Duodenal mucosa (tissue), 2 donors: ENCODE measurements around the gene HNRNPK.

ENCODE experiments used
- H3K27ac ChIP-seq: one replicate; pipeline ENCODE4 v1.7.0; 2013; ENCODE audit warnings: low read depth, low read length
- H3K27me3 ChIP-seq, 2 donors: one replicate each; pipeline ENCODE4 v1.7.0; 2013; ENCODE audit warnings: low read length in 2 of 2, control low read depth in 1 of 2; ENCODE audit not compliant: insufficient read depth in 2 of 2, control insufficient read depth in 1 of 2
- H3K36me3 ChIP-seq, 2 donors: one replicate each; pipeline ENCODE4 v1.7.0; 2013; ENCODE audit warnings: low read length in 2 of 2, control low read depth in 1 of 2; ENCODE audit not compliant: insufficient read depth in 2 of 2, control insufficient read depth in 1 of 2
- H3K4me1 ChIP-seq, 2 donors: one replicate each; pipeline ENCODE4 v1.7.0; 2013; ENCODE audit warnings: low read length in 2 of 2, control low read depth in 1 of 2; ENCODE audit not compliant: insufficient read depth in 2 of 2, control insufficient read depth in 1 of 2
- H3K4me3 ChIP-seq, 2 donors: one replicate each; pipeline ENCODE4 v1.7.0; 2013; ENCODE audit warnings: low read length in 2 of 2, low read depth in 1 of 2
- H3K9ac ChIP-seq, 2 donors: one replicate each; pipeline ENCODE4 v1.7.0; 2013; ENCODE audit warnings: low read length in 2 of 2, low read depth in 1 of 2
- H3K9me3 ChIP-seq, 2 donors: one replicate each; pipeline ENCODE4 v1.7.0; 2013; ENCODE audit warnings: low read length in 2 of 2, control low read depth in 1 of 2; ENCODE audit not compliant: control insufficient read depth in 1 of 2

Gene HNRNPK

GRCh38 chr9:83979812-83980394, at the start of gene HNRNPK:
TSS of gene HNRNPK (minus strand) at chr9:83980215. CDS start at chr9:83978252, 1,963 bp downstream.
- Histone ChIP-seq H3K27me3 (no peaks in the 10 kb centered on the region), H3K4me1 (peaks cover 21 to 25% of the 10 kb centered on the region in 2 donors)

DNA sequence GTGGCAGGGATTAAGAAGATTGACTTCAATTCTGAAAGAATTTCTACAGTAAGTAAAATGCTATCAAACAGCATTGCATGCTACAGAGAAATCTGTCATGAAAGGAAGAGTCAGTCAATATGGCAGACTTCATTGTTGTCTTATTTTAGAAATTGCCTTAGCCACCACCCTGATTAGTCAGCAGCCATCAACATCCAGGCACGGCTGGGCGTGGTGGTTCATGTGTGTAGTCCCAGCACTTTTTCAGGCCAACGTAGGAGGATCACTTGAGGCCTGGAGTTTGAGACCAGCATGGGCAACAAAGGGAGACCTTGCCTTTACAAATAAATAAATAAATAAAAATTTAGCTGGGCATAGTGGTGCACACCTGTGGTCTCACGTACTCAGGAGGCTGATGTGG, 47.2 kb upstream of the HNRNPK start:
- Histone ChIP-seq H3K4me1 (no peaks in the 10 kb centered on the region), H3K27ac (no peak overlapping the region), H3K4me3 (no peak overlapping the region), H3K9me3 (no peaks in the 10 kb centered on the region), H3K36me3 (no peaks in the 10 kb centered on the region), H3K27me3 (no peaks in the 10 kb centered on the region), H3K9ac (no peak overlapping the region)

More at GRCh38 chr9:83979812-83980394, at the start of gene HNRNPK:
- peak within 1 kb of the TSS; percentile 98 to 100 for H3K4me3 ChIP-seq
- H3K9ac ChIP-seq: peak within 1 kb of the TSS; percentile 100
- peaks cover 15 to 27% of the 10 kb centered on the region in 2 donors for H3K36me3 ChIP-seq
- H3K9me3 ChIP-seq: no peaks in the 10 kb centered on the region
- H3K27ac ChIP-seq: peak within 1 kb of the TSS; percentile 99

DNA sequence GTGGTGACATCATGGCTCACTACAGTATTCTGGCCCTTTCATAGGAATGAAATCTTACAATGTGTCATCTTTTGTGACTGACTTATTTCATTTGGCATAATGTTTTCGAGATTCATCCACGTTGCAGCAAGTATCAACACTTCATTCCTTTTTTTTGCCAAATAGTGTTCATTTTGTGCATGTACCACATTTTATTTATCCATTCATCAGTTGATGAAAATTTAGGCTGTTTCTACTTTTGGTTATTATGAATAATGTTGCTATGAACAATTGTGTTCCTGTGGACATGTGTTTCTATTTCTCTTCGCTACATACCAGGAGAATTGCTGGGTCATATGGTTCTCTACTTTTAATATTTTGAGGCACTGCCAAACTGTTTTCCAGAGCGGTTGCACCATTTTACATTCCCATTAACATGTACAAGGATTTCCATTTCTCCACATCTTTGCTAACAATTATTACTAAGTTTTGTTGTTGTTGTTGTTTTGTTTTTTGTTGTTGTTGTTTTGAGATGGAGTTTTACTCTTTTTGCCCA, 44.1 kb upstream of the HNRNPK start:
- Histone ChIP-seq H3K4me3 (no peak overlapping the region), H3K27ac (no peak overlapping the region), H3K9me3 (no peaks in the 10 kb centered on the region), H3K4me1 (no peaks in the 10 kb centered on the region), H3K36me3 (no peaks in the 10 kb centered on the region), H3K9ac (no peak overlapping the region), H3K27me3 (no peaks in the 10 kb centered on the region)

GRCh38 chr9:84007662-84008061, 27.6 kb upstream of the HNRNPK start:
- Histone ChIP-seq H3K4me1 (peaks cover 0 to 10% of the 10 kb centered on the region in 2 donors), H3K27ac (no peak overlapping the region), H3K9me3 (no peaks in the 10 kb centered on the region), H3K9ac (no peak overlapping the region), H3K27me3 (no peaks in the 10 kb centered on the region), H3K36me3 (no peaks in the 10 kb centered on the region), H3K4me3 (no peak overlapping the region)

- Histone ChIP-seq H3K9me3 (no peaks in the 10 kb centered on the region), H3K4me1 (peaks cover 0 to 20% of the 10 kb centered on the region in 2 donors), H3K4me3 (no peak overlapping the region), H3K9ac (no peak overlapping the region), H3K27ac (no peak overlapping the region), H3K27me3 (no peaks in the 10 kb centered on the region), H3K36me3 (peaks cover 0 to 3% of the 10 kb centered on the region in 2 donors)
These were observed 23.2 kb upstream of the HNRNPK start for GRCh38 chr9:84003246-84003645.

DNA sequence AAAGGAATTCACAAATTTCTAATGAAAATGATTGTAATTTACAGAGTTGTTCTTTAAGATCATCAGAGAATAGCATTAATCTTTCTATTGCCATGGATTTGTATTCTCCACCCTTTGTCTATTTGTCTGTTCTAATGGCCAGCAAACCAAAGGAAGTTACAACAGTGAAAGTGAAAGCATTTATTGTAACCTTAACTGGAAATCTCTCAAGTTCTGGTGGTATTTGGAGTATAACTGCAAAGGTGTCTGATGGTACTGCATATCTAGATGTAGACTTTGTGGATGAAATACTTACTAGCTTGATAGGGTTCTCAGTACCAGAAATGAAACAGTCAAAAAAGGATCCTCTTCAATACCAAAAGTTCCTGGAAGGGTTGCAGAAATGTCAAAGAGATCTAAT, 22.3 kb upstream of the HNRNPK start:
- no peaks in the 10 kb centered on the region for H3K9me3 ChIP-seq
- H3K9ac ChIP-seq: no peak overlapping the region
- H3K27ac ChIP-seq: no peak overlapping the region
- H3K36me3 ChIP-seq: peaks cover 0 to 3% of the 10 kb centered on the region in 2 donors
- no peak overlapping the region for H3K4me3 ChIP-seq
- peaks cover 0 to 21% of the 10 kb centered on the region in 2 donors for H3K4me1 ChIP-seq
- no peaks in the 10 kb centered on the region for H3K27me3 ChIP-seq

DNA sequence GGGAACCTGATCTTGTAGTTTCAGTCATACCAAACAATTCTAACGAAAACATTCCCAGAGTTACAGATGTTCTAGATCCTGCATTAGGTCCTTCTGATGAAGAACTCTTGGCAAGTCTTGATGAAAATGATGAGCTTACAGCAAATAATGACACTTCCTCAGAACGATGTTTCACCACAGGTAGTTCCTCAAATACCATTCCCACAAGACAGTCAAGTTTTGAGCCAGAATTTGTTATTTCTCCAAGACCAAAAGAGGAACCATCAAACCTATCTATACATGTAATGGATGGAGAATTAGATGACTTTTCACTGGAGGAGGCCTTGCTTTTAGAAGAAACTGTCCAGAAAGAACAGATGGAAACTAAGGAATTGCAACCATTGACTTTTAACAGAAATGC, 21.6 kb upstream of the HNRNPK start:
- Histone ChIP-seq H3K27me3 (no peaks in the 10 kb centered on the region), H3K4me3 (no peak overlapping the region), H3K27ac (no peak overlapping the region), H3K9ac (no peak overlapping the region), H3K9me3 (no peaks in the 10 kb centered on the region), H3K4me1 (peaks cover 0 to 21% of the 10 kb centered on the region in 2 donors), H3K36me3 (peaks cover 0 to 3% of the 10 kb centered on the region in 2 donors)

- H3K27me3 ChIP-seq: no peaks in the 10 kb centered on the region
- H3K9ac ChIP-seq: no peak overlapping the region
- H3K9me3 ChIP-seq: no peaks in the 10 kb centered on the region
- H3K4me1 ChIP-seq: peaks cover 0 to 21% of the 10 kb centered on the region in 2 donors
- no peak overlapping the region for H3K4me3 ChIP-seq
- H3K36me3 ChIP-seq: peaks cover 0 to 3% of the 10 kb centered on the region in 2 donors
- H3K27ac ChIP-seq: no peak overlapping the region
These were observed 20.2 kb upstream of the HNRNPK start for GRCh38 chr9:84000186-84000585.

DNA sequence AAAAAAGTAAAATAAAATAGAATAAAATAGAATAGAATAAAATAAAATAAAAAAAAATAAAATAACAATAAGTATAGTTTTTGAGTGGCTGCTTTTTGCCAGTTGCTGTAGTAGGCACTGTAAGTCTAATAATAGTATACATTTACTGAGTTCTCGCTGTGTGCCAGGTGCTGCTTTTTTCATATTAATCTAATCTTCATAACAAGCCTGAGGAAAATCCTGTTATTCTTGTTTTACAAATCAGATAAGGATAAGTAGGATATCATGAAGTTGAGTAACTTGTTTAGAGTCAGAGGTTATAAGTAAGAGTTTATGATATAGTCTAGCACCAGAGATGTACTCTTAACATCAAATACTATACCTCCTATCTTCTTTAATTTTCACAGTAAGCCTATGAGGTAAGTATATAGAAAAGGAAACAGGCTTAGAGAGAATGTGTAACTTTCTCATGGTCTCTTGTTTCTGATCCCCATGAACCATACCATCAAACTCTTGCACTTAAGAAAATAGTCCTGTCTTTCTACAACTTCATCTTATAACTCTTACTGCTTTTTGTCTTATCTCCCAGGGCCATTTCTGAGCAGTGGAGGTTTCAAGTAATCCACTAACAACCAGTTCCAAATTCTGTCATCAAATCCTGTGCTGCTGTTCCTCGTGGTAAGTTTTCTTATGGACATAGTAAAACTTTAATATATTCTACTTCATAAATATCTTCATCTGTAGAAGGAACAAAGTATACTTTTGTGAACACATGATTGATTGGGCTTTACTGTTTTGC, 19.3 kb upstream of the HNRNPK start:
- Histone ChIP-seq H3K4me1 (peaks cover 0 to 15% of the 10 kb centered on the region in 2 donors), H3K27me3 (no peaks in the 10 kb centered on the region), H3K4me3 (no peak overlapping the region), H3K27ac (no peak overlapping the region), H3K36me3 (peaks cover 0 to 3% of the 10 kb centered on the region in 2 donors), H3K9me3 (no peaks in the 10 kb centered on the region), H3K9ac (no peak overlapping the region)

- Histone ChIP-seq H3K9me3 (no peaks in the 10 kb centered on the region), H3K36me3 (peaks cover 0 to 1% of the 10 kb centered on the region in 2 donors), H3K4me1 (peaks cover 0 to 11% of the 10 kb centered on the region in 2 donors), H3K9ac (no peak overlapping the region), H3K4me3 (no peak overlapping the region), H3K27ac (no peak overlapping the region), H3K27me3 (no peaks in the 10 kb centered on the region)
These were observed 16.1 kb upstream of the HNRNPK start for GRCh38 chr9:83996126-83996525.
